Measurements from ENCODE around the gene TAPBP. TPM values are rescaled to one million over a fixed set of nuclear protein-coding genes. Genes with fewer than 3 reads are reported as not detected.
A peak's percentile ranks its signal among the peaks of the same experiment; 100 is the strongest.

The TAPBP gene
- total RNA-seq, 2 donors from 2014 or later: 7.0 to 11.1 TPM

GRCh38 chr6:33317669-33318425, 4.0 kb upstream of the TAPBP start, which contains the start of gene ZBTB22:
ZBTB22 (minus strand) TSS chr6:33317744; CDS start chr6:33316916, 828 bp downstream.
- peak; percentile 99 for DNase-seq
- H3K4me3 Mint-ChIP-seq: peak within 1 kb of the TSS; percentile 87
- H3K4me3 ChIP-seq (ENCODE audit: low read length): peak within 1 kb of the TSS; percentile 89
- peaks cover 17% of the 10 kb centered on the region for H3K4me1 ChIP-seq (ENCODE audit: control insufficient read depth, insufficient read depth, low read length)
- whole genome bisulfite sequencing, 2 experiments (ENCODE audit: insufficient coverage in 1 of 2, insufficient read length in 1 of 2): 2 to 3% methylated on average over 21 to 44 of the region's 44 CpGs
- no peak for TF ChIP-seq CTCF (conservative IDR thresholded peaks at IDR 0.05)
- H3K9me3 ChIP-seq (ENCODE audit: control insufficient read depth, low read length): no peaks in the 10 kb centered on the region
- peaks cover 40% of the 10 kb centered on the region for H3K4me1 Mint-ChIP-seq
- peak within 1 kb of the TSS; percentile 31 for H3K9ac ChIP-seq (ENCODE audit: extremely low read depth, low read length, poor library complexity, severe bottlenecking)
- peaks cover 11% of the 10 kb centered on the region for H3K27me3 Mint-ChIP-seq (ENCODE audit: insufficient read depth)
- peaks cover 36% of the 10 kb centered on the region for H3K36me3 Mint-ChIP-seq (ENCODE audit: low read depth)
- H3K27me3 ChIP-seq (ENCODE audit: control insufficient read depth, insufficient read depth, low read length, poor library complexity, severe bottlenecking): peaks cover 10% of the 10 kb centered on the region
- H3K27ac Mint-ChIP-seq: peak within 1 kb of the TSS; percentile 99
- no peaks in the 10 kb centered on the region for H3K9me3 Mint-ChIP-seq
- H3K27ac ChIP-seq (ENCODE audit: low read depth, low read length): peak within 1 kb of the TSS; percentile 55
- peaks cover 30% of the 10 kb centered on the region for H3K36me3 ChIP-seq (ENCODE audit: control insufficient read depth, insufficient read depth, low read length)

DNA sequence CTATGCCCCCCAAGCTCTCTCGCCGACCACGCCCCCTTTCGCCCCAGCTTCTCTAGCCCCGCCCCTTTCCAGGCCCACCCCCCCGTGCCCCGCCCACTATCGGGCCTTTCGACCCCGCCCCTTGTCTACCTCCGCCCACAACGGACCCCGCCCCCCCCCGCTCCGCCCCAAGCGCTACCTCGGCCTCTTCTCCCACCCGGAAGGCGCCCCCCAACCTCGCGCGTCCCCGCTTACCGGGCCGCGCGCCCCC, 3.5 kb upstream of the TAPBP start:
- H3K4me3 ChIP-seq (ENCODE audit: low read length): peak overlapping the region; percentile 43
- H3K27ac ChIP-seq (ENCODE audit: low read depth, low read length): no peak overlapping the region
- H3K9me3 ChIP-seq (ENCODE audit: control insufficient read depth, low read length): no peaks in the 10 kb centered on the region
- Mint-ChIP-seq H3K4me3 (peak overlapping the region; percentile 87), H3K9me3 (no peaks in the 10 kb centered on the region), H3K4me1 (peaks cover 43% of the 10 kb centered on the region), H3K27ac (peak overlapping the region; percentile 74), H3K36me3 (ENCODE audit: low read depth) (peaks cover 36% of the 10 kb centered on the region), H3K27me3 (ENCODE audit: insufficient read depth) (peaks cover 12% of the 10 kb centered on the region)
- peaks cover 12% of the 10 kb centered on the region for H3K27me3 ChIP-seq (ENCODE audit: control insufficient read depth, insufficient read depth, low read length, poor library complexity, severe bottlenecking)
- no peak overlapping the region for H3K9ac ChIP-seq (ENCODE audit: extremely low read depth, low read length, poor library complexity, severe bottlenecking)
- no peak for TF ChIP-seq CTCF (conservative IDR thresholded peaks at IDR 0.05)
- 0 to 1% methylated on average over 1 to 14 of the region's 27 CpGs for WGBS, 2 experiments (ENCODE audit: insufficient coverage in 1 of 2, insufficient read length in 1 of 2)
- H3K36me3 ChIP-seq (ENCODE audit: control insufficient read depth, insufficient read depth, low read length): peaks cover 30% of the 10 kb centered on the region
- no peak for DNase-seq
- peaks cover 17% of the 10 kb centered on the region for H3K4me1 ChIP-seq (ENCODE audit: control insufficient read depth, insufficient read depth, low read length)

DNA sequence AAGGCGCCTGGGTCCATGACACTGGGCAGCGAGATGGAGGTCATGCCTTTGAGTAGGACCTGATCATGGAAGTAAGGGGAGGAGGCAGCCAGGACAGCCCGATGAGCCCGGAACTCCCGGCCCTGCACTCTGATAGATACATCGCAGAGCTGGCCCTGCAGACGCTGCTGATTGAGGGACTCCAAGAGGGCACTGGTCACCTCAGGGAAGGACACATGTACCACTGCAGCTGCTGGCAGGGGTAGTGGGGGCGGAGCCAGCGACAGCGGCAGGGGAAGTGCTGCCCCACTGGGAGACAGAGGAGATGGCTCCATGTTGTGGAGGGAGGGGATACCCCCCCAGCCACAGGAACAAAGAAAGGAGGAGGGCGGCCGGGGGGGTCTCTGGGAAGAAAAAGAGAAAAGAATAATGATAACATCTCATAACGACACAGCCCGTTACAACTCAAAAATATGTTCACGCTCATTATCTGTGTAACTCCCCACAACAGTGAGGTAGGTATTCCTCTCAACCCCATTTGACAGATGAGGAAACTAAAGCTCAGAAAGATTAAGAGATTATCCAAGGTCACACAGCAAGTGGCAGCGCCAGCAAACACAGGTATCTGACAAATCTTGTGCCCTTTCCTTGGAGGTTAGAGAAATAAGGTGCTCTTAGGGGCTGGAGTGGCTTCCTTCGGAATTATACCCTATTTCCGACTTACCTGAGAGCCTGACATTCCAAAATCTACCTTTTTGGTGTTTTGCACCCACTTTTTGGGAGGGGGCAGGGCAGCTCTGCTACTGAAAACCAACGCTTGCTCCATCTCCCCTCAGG, 2.9 kb upstream of the TAPBP start:
- no peaks in the 10 kb centered on the region for H3K9me3 ChIP-seq (ENCODE audit: control insufficient read depth, low read length)
- H3K9ac ChIP-seq (ENCODE audit: extremely low read depth, low read length, poor library complexity, severe bottlenecking): no peak overlapping the region
- Mint-ChIP-seq H3K36me3 (ENCODE audit: low read depth) (peaks cover 36% of the 10 kb centered on the region), H3K27me3 (ENCODE audit: insufficient read depth) (peaks cover 13% of the 10 kb centered on the region), H3K27ac (peak overlapping the region; percentile 74), H3K9me3 (no peaks in the 10 kb centered on the region), H3K4me1 (peaks cover 43% of the 10 kb centered on the region), H3K4me3 (peak overlapping the region; percentile 87)
- H3K4me1 ChIP-seq (ENCODE audit: control insufficient read depth, insufficient read depth, low read length): peaks cover 17% of the 10 kb centered on the region
- TF ChIP-seq CTCF (conservative IDR thresholded peaks at IDR 0.05): no peak
- peak overlapping the region; percentile 43 for H3K4me3 ChIP-seq (ENCODE audit: low read length)
- H3K27me3 ChIP-seq (ENCODE audit: control insufficient read depth, insufficient read depth, low read length, poor library complexity, severe bottlenecking): peaks cover 17% of the 10 kb centered on the region
- peak; percentile 49 for DNase-seq
- 76 to 77% methylated on average over 14 to 17 of the region's 19 CpGs for WGBS, 2 experiments (ENCODE audit: insufficient coverage in 1 of 2, insufficient read length in 1 of 2)
- no peak overlapping the region for H3K27ac ChIP-seq (ENCODE audit: low read depth, low read length)
- H3K36me3 ChIP-seq (ENCODE audit: control insufficient read depth, insufficient read depth, low read length): peaks cover 30% of the 10 kb centered on the region

All from endodermal cell (in vitro differentiated cells).